Liver (tissue), 9 donors: Measurements from ENCODE around the gene TNFRSF11A. TPM values are rescaled to one million over a fixed set of nuclear protein-coding genes. Genes with fewer than 3 reads are reported as not detected.

Experiments
- DNase-seq: peaks from one replicate; pipeline ENCODE4 v3.0.0-alpha.2; 2017; ENCODE audit warnings: low spot score
- H3K27ac ChIP-seq, 2 donors: one replicate each; pipeline ENCODE4 v1.7.0; 2013; ENCODE audit warnings: inconsistent platforms in 2 of 2, low read length in 2 of 2, control low read depth in 1 of 2, low read depth in 1 of 2, mild to moderate bottlenecking in 1 of 2
- H3K27me3 ChIP-seq, 4 donors: one replicate each; pipeline versions ENCODE4 v1.6.1 to v1.7.0; 2013; ENCODE audit warnings: low read length in 3 of 4, inconsistent platforms in 1 of 4, mild to moderate bottlenecking in 1 of 4, moderate library complexity in 1 of 4; ENCODE audit not compliant: control insufficient read depth in 4 of 4, insufficient read depth in 4 of 4
- H3K36me3 ChIP-seq, 4 donors: one replicate each; pipeline versions ENCODE4 v1.6.1 to v1.7.0; 2013; ENCODE audit warnings: low read length in 3 of 4, mild to moderate bottlenecking in 3 of 4, low read depth in 1 of 4, moderate library complexity in 1 of 4; ENCODE audit not compliant: control insufficient read depth in 4 of 4, insufficient read depth in 3 of 4
- H3K4me1 ChIP-seq, 4 donors: one replicate each; pipeline versions ENCODE4 v1.6.1 to v1.7.0; 2013; ENCODE audit warnings: low read length in 3 of 4, mild to moderate bottlenecking in 3 of 4, moderate library complexity in 1 of 4; ENCODE audit not compliant: control insufficient read depth in 4 of 4, insufficient read depth in 4 of 4
- H3K4me3 ChIP-seq, 3 donors: one replicate each; pipeline versions ENCODE4 v1.6.1 to v1.7.0; 2013; ENCODE audit warnings: low read length in 3 of 3, control low read depth in 1 of 3, low read depth in 1 of 3, mild to moderate bottlenecking in 1 of 3
- H3K9ac ChIP-seq, 2 donors: one replicate each; pipeline ENCODE4 v1.7.0; 2013; ENCODE audit warnings: low read length in 2 of 2, mild to moderate bottlenecking in 2 of 2, moderate library complexity in 2 of 2, control low read depth in 1 of 2, low read depth in 1 of 2
- H3K9me3 ChIP-seq, 4 donors: one replicate each; pipeline versions ENCODE4 v1.6.1 to v1.7.0; 2013; ENCODE audit warnings: low read length in 3 of 4; ENCODE audit not compliant: control insufficient read depth in 4 of 4
- ATF3 ChIP-seq: IDR thresholded peaks from 2 replicates; pipeline ENCODE4 v1.6.1; 2016; ENCODE audit warnings: antibody characterized with exemption
- CTCF ChIP-seq: fragments of 150-350 bp; IDR thresholded peaks from 2 replicates; pipeline ENCODE4 v1.5.1; 2017; ENCODE audit warnings: improper control_type of control experiment, low read depth, low read length; ENCODE audit not compliant: missing input control
- EGR1 ChIP-seq, 2 donors: IDR thresholded peaks; 2 replicates each; pipeline ENCODE4 v1.6.1; 2016 to 2018; ENCODE audit warnings: antibody characterized with exemption in 2 of 2, low read depth in 2 of 2
- FOXA1 ChIP-seq: IDR thresholded peaks from 2 replicates; pipeline ENCODE4 v1.6.1; 2016; ENCODE audit warnings: antibody characterized with exemption
- FOXA2 ChIP-seq: IDR thresholded peaks from 2 replicates; pipeline ENCODE4 v1.6.1; 2016; ENCODE audit warnings: antibody characterized with exemption
- GABPA ChIP-seq, 2 donors: IDR thresholded peaks in 1 of 2; conservative IDR thresholded peaks in 1 of 2; 2 replicates each; pipeline ENCODE4 v1.6.1; 2016; ENCODE audit warnings: antibody characterized with exemption in 2 of 2, mild to moderate bottlenecking in 1 of 2, moderate library complexity in 1 of 2
- HNF4A ChIP-seq, 2 donors: conservative IDR thresholded peaks; 2 replicates each; pipeline ENCODE4 v1.6.1; 2016; ENCODE audit warnings: antibody characterized with exemption in 2 of 2, mild to moderate bottlenecking in 2 of 2
- HNF4G ChIP-seq: IDR thresholded peaks from 2 replicates; pipeline ENCODE4 v1.6.1; 2016; ENCODE audit warnings: antibody characterized with exemption
- JUND ChIP-seq, 2 donors: IDR thresholded peaks; 2 replicates each; pipeline ENCODE4 v1.6.1; 2016; ENCODE audit warnings: antibody characterized with exemption in 2 of 2
- MAX ChIP-seq: IDR thresholded peaks from 2 replicates; pipeline ENCODE4 v1.6.1; 2016; ENCODE audit warnings: antibody characterized with exemption
- NR2F2 ChIP-seq: IDR thresholded peaks from 2 replicates; pipeline ENCODE4 v1.6.1; 2016; ENCODE audit warnings: antibody characterized with exemption
- RAD21 ChIP-seq, 2 donors: IDR thresholded peaks; 2 replicates each; pipeline ENCODE4 v1.6.1; 2016; ENCODE audit warnings: antibody characterized with exemption in 2 of 2, mild to moderate bottlenecking in 2 of 2
- REST ChIP-seq: IDR thresholded peaks from 2 replicates; pipeline ENCODE4 v1.6.1; 2016; ENCODE audit warnings: antibody characterized with exemption, mild to moderate bottlenecking
- RXRA ChIP-seq, 2 donors: IDR thresholded peaks; 2 replicates each; pipeline ENCODE4 v1.6.1; 2017 to 2018; ENCODE audit warnings: antibody characterized with exemption in 2 of 2, mild to moderate bottlenecking in 1 of 2
- SP1 ChIP-seq: IDR thresholded peaks from 2 replicates; pipeline ENCODE4 v1.6.1; 2018; ENCODE audit warnings: antibody characterized with exemption, mild to moderate bottlenecking
- TAF1 ChIP-seq: conservative IDR thresholded peaks from 2 replicates; pipeline ENCODE4 v1.6.1; 2016; ENCODE audit warnings: antibody characterized with exemption, mild to moderate bottlenecking
- YY1 ChIP-seq: IDR thresholded peaks from 2 replicates; pipeline ENCODE4 v1.6.1; 2016; ENCODE audit warnings: antibody characterized with exemption, mild to moderate bottlenecking
- WGBS: extraction: QIAGEN DNeasy Blood & Tissue Kit; methylation state at CpG from one replicate; pipeline ENCODE4 v1.1.7; 2013; 5-methylcytosine and 5-hydroxymethylcytosine counted together
- polyA plus RNA-seq, 2 donors: library from polyadenylated mRNA; stranded (reverse) in 1 of 2; unstranded in 1 of 2; fragments of 200-250 nt in 1 of 2; fragments of >200 nt in 1 of 2; fragmentation: Nextera tagmentation in 1 of 2; extraction: Ambion mirVana in 1 of 2; gene quantifications; one replicate each; pipeline versions ENCODE4 v1.2.1 to v1.2.3, GENCODE V29; 2013 to 2015
- total RNA-seq, 2 donors: library from RNA; depleted of rRNA; stranded (reverse); fragments of >200 nt; gene quantifications; one replicate each; pipeline ENCODE4 v1.2.3, GENCODE V29; 2014
- TF ChIP-seq, protein P1 (sequence below): IDR thresholded peaks from 2 replicates; pipeline ENCODE4 v1.6.1; 2016; ENCODE audit warnings: antibody characterized with exemption
- donor health status: healthy.
- donor health status: healthy.
- donor health status: healthy.
- donor health status: healthy.
- donor health status: healthy.

TNFRSF11A gene
- total and polyA plus RNA-seq, 4 donors = 0.32 to 1.8 (median 0.90) TPM

GRCh38 chr18:62426191-62426488, 101.0 kb downstream of the TNFRSF11A start:
- Histone ChIP-seq H3K27ac (peak overlapping the region; percentile 32 to 91), H3K4me3 (no peak overlapping the region), H3K27me3 (no peaks in the 10 kb centered on the region), H3K36me3 (no peaks in the 10 kb centered on the region), H3K9me3 (no peaks in the 10 kb centered on the region), H3K9ac (peak overlapping the region in 1 of 2 donors; percentile 46), H3K4me1 (peaks cover 0 to 10% (median 8%) of the 10 kb centered on the region in 4 donors)
- TF ChIP-seq ATF3 (no peak), RAD21 (IDR thresholded peaks at IDR 0.05) (no peak), FOXA1 (no peak), RXRA (IDR thresholded peaks at IDR 0.05) (no peak), EGR1 (IDR thresholded peaks at IDR 0.05; ENCODE audit: low read depth in 2 of 2) (no peak), GABPA (IDR thresholded peaks at IDR 0.05 in 1 of 2, conservative IDR thresholded peaks at IDR 0.05 in 1 of 2) (no peak), JUND (IDR thresholded peaks at IDR 0.05) (no peak), CTCF (no peak), YY1 (no peak), REST (no peak), FOXA2 (no peak), NR2F2 (no peak), SP1 (no peak), MAX (no peak), HNF4G (no peak), TAF1 (no peak), HNF4A (conservative IDR thresholded peaks at IDR 0.05) (no peak)
- TF ChIP-seq, protein P1, sequence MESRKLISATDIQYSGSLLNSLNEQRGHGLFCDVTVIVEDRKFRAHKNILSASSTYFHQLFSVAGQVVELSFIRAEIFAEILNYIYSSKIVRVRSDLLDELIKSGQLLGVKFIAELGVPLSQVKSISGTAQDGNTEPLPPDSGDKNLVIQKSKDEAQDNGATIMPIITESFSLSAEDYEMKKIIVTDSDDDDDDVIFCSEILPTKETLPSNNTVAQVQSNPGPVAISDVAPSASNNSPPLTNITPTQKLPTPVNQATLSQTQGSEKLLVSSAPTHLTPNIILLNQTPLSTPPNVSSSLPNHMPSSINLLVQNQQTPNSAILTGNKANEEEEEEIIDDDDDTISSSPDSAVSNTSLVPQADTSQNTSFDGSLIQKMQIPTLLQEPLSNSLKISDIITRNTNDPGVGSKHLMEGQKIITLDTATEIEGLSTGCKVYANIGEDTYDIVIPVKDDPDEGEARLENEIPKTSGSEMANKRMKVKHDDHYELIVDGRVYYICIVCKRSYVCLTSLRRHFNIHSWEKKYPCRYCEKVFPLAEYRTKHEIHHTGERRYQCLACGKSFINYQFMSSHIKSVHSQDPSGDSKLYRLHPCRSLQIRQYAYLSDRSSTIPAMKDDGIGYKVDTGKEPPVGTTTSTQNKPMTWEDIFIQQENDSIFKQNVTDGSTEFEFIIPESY = no peak
- no peak for DNase-seq
- 47% methylated on average over 3 of the region's 3 CpGs for WGBS
